HG03139 (cell line): ENCODE measurements around the gene POMT1.

ENCODE experiments used
- ATAC-seq: cut with Tn5 transposase; IDR thresholded peaks from one replicate; pipeline ENCODE4 v1.9.1; 2021; ENCODE audit not compliant: unreplicated experiment

Gene POMT1

GRCh38 chr9:131476777-131477345, 25.9 kb upstream of the POMT1 start:
- ATAC-seq = no peak

DNA sequence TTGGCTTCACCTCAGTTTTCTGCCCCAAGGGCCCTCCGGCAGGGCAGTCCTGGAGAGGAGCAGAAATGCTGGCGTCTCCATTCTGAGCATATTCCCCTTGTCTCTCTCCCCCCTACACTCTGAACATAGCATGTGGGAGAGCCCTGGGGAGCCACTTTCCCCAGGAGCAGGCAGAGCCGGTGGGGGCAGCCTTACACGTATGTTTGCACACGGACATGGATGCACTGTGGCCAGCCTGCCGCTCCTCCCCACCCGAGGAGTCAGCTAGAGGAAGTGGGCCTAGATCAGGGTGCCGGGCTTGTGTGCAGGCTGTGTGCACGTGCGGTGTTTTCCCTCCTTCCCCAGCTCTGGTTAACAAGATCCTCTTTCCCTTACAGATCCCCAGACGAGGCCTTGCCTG, 25.4 kb upstream of the POMT1 start:
- no peak for ATAC-seq

GRCh38 chr9:131477816-131478419, 24.8 kb upstream of the POMT1 start:
- ATAC-seq = no peak

GRCh38 chr9:131478421-131478868, 24.3 kb upstream of the POMT1 start:
- ATAC-seq = no peak

- no peak for ATAC-seq
These were observed 23.8 kb upstream of the POMT1 start for GRCh38 chr9:131478911-131479310.

DNA sequence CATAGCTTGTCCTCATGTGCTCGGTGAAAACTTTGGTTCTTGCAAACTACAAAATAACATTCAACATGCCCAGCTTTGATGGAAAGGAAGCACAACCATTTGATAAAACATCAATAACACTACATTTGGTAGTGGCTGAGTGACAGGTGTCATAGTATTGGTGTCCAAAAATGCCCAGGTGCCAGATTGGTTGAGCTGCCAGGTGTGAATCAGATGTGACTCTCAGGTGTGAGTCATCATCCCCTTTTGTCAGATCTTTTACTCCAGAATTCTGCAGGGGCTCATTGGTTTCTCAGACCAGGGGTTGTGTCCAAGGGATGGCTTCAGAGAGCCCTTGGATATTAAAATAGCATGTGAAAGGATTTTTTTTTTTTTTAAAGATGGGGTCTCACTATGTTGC, 22.5 kb upstream of the POMT1 start:
- no peak for ATAC-seq

DNA sequence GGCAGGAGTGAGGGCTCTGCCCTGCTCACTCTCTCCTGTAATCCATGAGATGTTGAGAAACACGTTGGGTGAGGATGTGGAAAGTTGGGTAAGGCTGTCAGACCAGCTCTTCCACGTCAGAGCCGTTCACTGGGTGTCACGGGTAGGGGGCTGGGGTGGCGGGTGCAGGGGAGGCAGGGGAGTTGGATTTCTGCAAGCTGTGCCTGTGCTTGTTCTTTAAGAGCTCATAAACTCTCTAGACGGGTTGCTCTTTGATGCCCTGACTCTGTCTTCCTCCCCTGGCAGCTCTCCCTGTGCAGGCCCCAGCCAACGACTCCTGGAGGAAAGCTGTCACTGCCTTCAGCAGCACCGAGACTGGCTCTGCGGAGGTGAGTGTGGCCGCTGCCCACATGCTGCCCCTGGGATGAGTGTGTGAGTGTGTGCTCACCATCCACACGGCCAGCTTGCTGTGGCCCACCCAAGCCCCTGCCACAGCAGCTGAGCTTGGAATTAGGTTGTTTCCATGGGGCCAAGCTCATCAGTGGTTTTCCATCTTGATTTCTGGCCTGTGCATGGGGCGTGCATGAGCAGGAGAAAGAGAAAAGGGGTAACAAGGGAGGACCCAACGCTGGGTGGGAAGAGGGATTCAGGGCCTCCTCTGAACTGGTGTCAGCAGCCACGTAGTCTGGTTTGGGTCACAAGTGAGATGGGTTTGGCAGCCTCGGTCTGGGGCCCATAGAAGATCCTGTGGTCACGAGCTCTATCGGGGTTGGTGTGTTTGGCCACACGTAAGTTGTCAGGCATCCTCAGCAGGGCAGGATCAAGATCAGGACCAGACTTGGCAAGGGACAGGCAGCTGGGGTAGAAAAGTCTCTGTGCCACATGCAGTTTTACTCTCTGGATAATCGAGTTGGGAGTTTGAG, 21.0 kb upstream of the POMT1 start:
- no peak for ATAC-seq

DNA sequence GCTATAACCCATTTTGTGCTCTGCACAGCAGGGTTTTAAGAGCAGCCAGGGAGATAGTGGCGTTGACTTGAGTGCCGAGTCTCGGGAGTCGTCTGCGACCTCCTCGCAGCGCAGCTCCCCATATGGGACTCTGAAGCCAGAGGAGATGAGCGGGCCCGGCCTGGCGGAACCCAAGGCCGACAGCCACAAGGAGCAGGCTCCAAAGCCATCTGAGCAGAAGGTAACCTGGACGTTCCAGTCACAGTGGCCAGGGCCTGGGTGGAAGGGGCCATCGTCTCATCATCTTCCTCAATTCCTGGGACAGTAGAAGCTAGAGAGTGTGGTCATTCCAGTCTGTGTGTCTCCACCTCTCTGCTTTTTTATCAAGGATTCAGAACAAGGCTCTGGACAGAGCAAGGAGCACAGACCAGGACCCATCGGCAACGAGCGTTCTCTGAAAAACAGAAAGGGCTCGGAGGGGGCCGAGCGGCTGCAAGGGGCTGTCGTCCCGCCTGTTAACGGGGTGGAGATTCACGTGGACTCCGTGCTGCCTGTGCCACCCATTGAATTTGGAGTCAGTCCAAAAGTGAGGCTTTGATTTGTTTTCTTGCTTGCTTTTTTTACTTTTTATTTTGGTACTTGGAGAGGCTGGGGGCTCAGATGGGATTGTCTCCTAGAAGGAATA, 20.2 kb upstream of the POMT1 start:
- ATAC-seq = no peak

GRCh38 chr9:131483319-131484050, 19.2 kb upstream of the POMT1 start:
- no peak for ATAC-seq

GRCh38 chr9:131484051-131484445, 18.7 kb upstream of the POMT1 start:
- no peak for ATAC-seq

DNA sequence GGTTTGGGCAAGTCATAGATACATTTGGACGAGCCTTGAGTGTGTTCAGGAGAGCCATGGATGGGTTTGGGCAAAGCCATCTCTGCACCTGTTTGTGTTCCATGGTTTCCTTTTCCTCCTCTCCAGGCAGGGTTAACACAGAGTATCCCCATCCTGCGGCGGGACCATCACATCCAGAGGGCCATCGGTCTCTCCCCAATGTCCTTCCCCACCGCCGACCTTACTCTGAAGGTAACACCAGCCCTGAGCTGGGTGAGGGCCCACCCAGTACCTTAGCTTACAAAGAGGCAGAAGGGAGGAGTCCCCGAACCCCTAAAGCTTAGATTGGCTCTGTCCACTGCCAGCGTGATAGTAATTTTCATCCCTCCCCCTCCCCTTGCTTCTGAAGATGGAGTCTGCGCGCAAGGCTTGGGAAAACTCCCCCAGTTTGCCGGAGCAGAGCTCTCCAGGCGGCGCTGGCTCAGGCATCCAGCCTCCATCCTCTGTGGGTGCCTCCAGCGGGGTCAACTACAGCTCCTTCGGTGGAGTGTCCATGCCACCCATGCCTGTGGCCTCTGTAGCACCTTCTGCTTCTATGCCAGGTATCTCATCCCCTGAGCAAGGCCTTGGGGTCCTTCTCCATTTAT, 18.0 kb upstream of the POMT1 start:
- no peak for ATAC-seq

DNA sequence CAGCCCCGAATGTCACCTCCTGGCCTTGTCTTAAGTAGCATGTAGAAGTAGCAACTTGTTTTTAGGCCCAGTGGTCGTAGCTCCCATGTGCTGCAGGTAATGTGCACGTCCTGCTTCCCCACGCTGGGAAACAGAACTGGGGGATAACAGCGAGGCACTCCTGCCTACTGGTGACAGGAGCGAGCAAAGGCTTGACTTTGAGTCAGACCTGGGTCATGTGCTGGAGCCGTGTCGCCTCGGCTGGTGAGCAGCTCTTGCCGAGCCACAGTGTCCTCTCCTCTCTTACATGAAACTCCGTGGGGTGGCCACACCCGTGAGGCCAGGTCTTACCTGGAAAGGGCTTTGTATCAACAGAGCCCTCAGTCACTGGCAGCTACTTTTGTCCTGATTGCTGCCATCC, 17.5 kb upstream of the POMT1 start:
- ATAC-seq = no peak

GRCh38 chr9:131485728-131486422, 16.8 kb upstream of the POMT1 start:
- ATAC-seq = no peak

DNA sequence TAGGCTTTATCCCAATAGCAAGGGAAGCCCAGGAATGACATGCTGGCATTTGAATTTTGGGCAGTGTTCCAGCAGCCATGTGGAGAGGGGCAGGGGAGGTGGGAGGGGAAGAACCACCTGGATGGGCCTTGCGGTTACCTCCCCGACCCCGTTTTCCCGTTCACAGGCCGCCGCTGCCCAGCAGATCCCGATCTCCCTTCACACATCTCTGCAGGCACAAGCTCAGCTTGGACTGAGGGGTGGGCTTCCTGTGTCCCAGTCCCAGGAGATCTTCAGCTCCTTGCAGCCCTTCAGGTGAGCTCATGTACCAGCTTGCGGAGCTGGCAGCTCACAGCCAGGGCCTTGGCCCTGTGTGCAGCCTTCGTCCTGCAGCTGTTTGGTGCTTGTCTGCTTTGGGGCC, 15.7 kb upstream of the POMT1 start:
- no peak for ATAC-seq

DNA sequence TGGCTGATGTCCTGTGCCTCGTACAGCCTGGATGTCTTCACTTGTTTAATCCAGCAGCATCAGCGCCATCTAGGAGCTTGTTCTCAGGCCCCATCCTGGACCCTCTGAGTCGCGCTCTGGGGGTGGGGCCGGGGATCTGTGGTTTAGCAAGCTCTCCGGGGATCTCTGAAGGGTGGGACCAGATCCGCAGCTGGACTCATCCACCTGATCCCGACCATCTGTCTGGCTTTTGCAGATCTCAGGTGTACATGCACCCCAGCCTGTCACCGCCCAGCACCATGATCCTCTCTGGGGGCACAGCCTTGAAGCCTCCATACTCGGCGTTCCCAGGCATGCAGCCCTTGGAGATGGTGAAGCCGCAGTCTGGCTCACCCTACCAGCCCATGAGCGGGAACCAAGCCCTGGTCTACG, 15.1 kb upstream of the POMT1 start:
- no peak for ATAC-seq

GRCh38 chr9:131490514-131490913, 12.2 kb upstream of the POMT1 start:
- no peak for ATAC-seq

GRCh38 chr9:131491001-131491710, 11.6 kb upstream of the POMT1 start:
- ATAC-seq = no peak

DNA sequence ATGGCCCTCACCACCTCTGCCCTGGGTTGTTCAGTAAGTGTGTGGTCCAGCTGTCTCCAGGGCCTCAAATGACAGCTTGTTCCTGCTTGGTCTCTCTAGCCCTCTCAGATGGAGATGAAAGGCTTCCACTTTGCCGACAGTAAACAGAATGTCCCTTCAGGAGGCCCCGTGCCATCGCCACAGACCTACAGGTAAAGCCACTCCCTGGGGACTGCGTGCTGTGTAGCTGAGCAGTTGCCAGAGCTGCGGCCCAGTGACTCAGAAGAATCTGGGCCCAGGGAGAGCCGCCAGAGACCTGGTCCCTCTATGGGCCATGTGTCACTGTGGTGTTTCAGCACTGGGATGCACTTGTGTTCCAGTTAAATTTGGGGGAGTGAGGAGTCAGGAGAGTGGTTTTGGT, 10.6 kb upstream of the POMT1 start:
- ATAC-seq = no peak

- no peak for ATAC-seq
These were observed 8.3 kb upstream of the POMT1 start for GRCh38 chr9:131494296-131494870.
